OCI-LY7 (cell line): ENCODE results near the gene STAT2.

Experiments
- EZH2phosphoT487 ChIP-seq: fragments of 200-600 bp; sonication (generic); IDR thresholded peaks from 2 replicates; pipeline ENCODE4 v1.6.1; 2018; ENCODE audit warnings: low read depth, borderline replicate concordance, mild to moderate bottlenecking, mixed run types, antibody characterized with exemption, low read length, moderate library complexity, mixed read lengths
- TF ChIP-seq, protein P1 (sequence below): fragments of 200-600 bp; sonication (generic); conservative IDR thresholded peaks from 2 replicates; pipeline ENCODE4 v1.5.1; 2014; ENCODE audit warnings: mild to moderate bottlenecking, antibody characterized with exemption, low read length, moderate library complexity, mixed read lengths

DNA sequence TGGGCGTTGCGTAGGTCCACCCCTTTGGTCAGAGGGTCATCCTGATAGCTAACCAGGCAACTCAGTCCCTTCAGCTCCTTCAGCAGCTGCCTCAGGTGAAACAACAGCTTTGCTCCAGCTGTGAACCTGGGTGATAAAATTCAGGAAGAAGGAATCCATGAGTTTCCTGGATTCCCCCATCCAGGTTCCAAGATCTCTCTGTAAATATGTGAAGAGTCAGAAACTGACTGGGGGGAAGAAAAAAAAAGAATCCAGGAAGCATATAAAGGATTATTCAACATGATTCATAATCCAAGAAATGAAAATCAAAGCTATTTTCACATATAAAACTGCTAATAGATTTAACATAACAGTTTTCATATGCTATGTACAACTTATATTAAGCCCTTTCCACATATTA lies 8.6 kb downstream of the STAT2 start:
- TF ChIP-seq, protein P1, sequence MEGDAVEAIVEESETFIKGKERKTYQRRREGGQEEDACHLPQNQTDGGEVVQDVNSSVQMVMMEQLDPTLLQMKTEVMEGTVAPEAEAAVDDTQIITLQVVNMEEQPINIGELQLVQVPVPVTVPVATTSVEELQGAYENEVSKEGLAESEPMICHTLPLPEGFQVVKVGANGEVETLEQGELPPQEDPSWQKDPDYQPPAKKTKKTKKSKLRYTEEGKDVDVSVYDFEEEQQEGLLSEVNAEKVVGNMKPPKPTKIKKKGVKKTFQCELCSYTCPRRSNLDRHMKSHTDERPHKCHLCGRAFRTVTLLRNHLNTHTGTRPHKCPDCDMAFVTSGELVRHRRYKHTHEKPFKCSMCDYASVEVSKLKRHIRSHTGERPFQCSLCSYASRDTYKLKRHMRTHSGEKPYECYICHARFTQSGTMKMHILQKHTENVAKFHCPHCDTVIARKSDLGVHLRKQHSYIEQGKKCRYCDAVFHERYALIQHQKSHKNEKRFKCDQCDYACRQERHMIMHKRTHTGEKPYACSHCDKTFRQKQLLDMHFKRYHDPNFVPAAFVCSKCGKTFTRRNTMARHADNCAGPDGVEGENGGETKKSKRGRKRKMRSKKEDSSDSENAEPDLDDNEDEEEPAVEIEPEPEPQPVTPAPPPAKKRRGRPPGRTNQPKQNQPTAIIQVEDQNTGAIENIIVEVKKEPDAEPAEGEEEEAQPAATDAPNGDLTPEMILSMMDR: no peak
- TF ChIP-seq EZH2phosphoT487: no peak
